ENCODE results near the gene RRP9.

Gene RRP9

GRCh38 chr3:51894391-51894790 lies 47.3 kb downstream of the RRP9 start:
- H2AFZ ChIP-seq (ENCODE audit: low read length): no peak overlapping the region
- no peak overlapping the region for H3K9ac ChIP-seq (ENCODE audit: low read length)
- no peaks in the 10 kb centered on the region for H3K4me1 ChIP-seq (ENCODE audit: insufficient read depth, low read length, severe bottlenecking)
- H4K20me1 ChIP-seq (ENCODE audit: insufficient read depth, low read length): no peaks in the 10 kb centered on the region
- no peak overlapping the region for H3K27ac ChIP-seq (ENCODE audit: low read depth, low read length, poor library complexity, severe bottlenecking)
- no peaks in the 10 kb centered on the region for H3K79me2 ChIP-seq (ENCODE audit: insufficient read depth, low read length)
- TF ChIP-seq CTCF (IDR thresholded peaks at IDR 0.05; ENCODE audit: low read length): no peak
- no peak for TF ChIP-seq EZH2 (IDR thresholded peaks at IDR 0.05; ENCODE audit: borderline replicate concordance, low read length)
- no peaks in the 10 kb centered on the region for H3F3A ChIP-seq (ENCODE audit: insufficient read depth, low read length)
- H3K4me2 ChIP-seq (ENCODE audit: low read length): no peak overlapping the region
- no peak overlapping the region for H3K4me3 ChIP-seq (ENCODE audit: low read depth, low read length, poor library complexity, severe bottlenecking)
- H3K9me2 ChIP-seq (ENCODE audit: low read depth, low read length): no peaks in the 10 kb centered on the region
- H3K27me3 ChIP-seq (ENCODE audit: insufficient read depth, low read length): 0 out of 2 replicates have a peak, but pooled peaks cover 3% of the 10 kb centered on the region
- no peaks in the 10 kb centered on the region for H3K9me3 ChIP-seq (ENCODE audit: low read length)
- H3K36me3 ChIP-seq (ENCODE audit: insufficient read depth, low read length): no peaks in the 10 kb centered on the region

GRCh38 chr3:51891242-51892039 lies 50.3 kb downstream of the RRP9 start:
- no peaks in the 10 kb centered on the region for H3K79me2 ChIP-seq (ENCODE audit: insufficient read depth, low read length)
- H3K4me3 ChIP-seq (ENCODE audit: low read depth, low read length, poor library complexity, severe bottlenecking): no peak overlapping the region
- H3K9ac ChIP-seq (ENCODE audit: low read length): no peak overlapping the region
- peaks cover 3% of the 10 kb centered on the region; the same call in 1 of the 2 replicates for H3K27me3 ChIP-seq (ENCODE audit: insufficient read depth, low read length)
- H3K9me2 ChIP-seq (ENCODE audit: low read depth, low read length): no peaks in the 10 kb centered on the region
- H3F3A ChIP-seq (ENCODE audit: insufficient read depth, low read length): no peaks in the 10 kb centered on the region
- H3K4me2 ChIP-seq (ENCODE audit: low read length): no peak overlapping the region
- no peaks in the 10 kb centered on the region for H3K4me1 ChIP-seq (ENCODE audit: insufficient read depth, low read length, severe bottlenecking)
- no peak overlapping the region for H3K27ac ChIP-seq (ENCODE audit: low read depth, low read length, poor library complexity, severe bottlenecking)
- TF ChIP-seq CTCF (IDR thresholded peaks at IDR 0.05; ENCODE audit: low read length) (no peak), EZH2 (IDR thresholded peaks at IDR 0.05; ENCODE audit: borderline replicate concordance, low read length) (no peak)
- no peaks in the 10 kb centered on the region for H3K9me3 ChIP-seq (ENCODE audit: low read length)
- no peaks in the 10 kb centered on the region for H4K20me1 ChIP-seq (ENCODE audit: insufficient read depth, low read length)
- no peak overlapping the region for H2AFZ ChIP-seq (ENCODE audit: low read length)
- H3K36me3 ChIP-seq (ENCODE audit: insufficient read depth, low read length): no peaks in the 10 kb centered on the region

- Histone ChIP-seq H2AFZ (ENCODE audit: low read length) (no peak overlapping the region), H3K4me3 (ENCODE audit: low read depth, low read length, poor library complexity, severe bottlenecking) (no peak overlapping the region), H3K27ac (ENCODE audit: low read depth, low read length, poor library complexity, severe bottlenecking) (no peak overlapping the region), H3K4me2 (ENCODE audit: low read length) (no peak overlapping the region), H3K4me1 (ENCODE audit: insufficient read depth, low read length, severe bottlenecking) (no peaks in the 10 kb centered on the region), H3K36me3 (ENCODE audit: insufficient read depth, low read length) (no peaks in the 10 kb centered on the region), H3K27me3 (ENCODE audit: insufficient read depth, low read length) (no peaks in the 10 kb centered on the region; the same call in 1 of the 2 replicates), H3K9ac (ENCODE audit: low read length) (no peak overlapping the region), H3K79me2 (ENCODE audit: insufficient read depth, low read length) (no peaks in the 10 kb centered on the region), H4K20me1 (ENCODE audit: insufficient read depth, low read length) (no peaks in the 10 kb centered on the region), H3F3A (ENCODE audit: insufficient read depth, low read length) (no peaks in the 10 kb centered on the region), H3K9me2 (ENCODE audit: low read depth, low read length) (no peaks in the 10 kb centered on the region), H3K9me3 (ENCODE audit: low read length) (no peaks in the 10 kb centered on the region)
- TF ChIP-seq CTCF (IDR thresholded peaks at IDR 0.05; ENCODE audit: low read length) (no peak), EZH2 (IDR thresholded peaks at IDR 0.05; ENCODE audit: borderline replicate concordance, low read length) (no peak)
Observed at GRCh38 chr3:51888463-51889105, 53.1 kb downstream of the RRP9 start.

All from OCI-LY1 (cell line).